HG03025 (cell line): ENCODE measurements around the gene RBM3.

Source experiments
- ATAC-seq: cut with Tn5 transposase; IDR thresholded peaks from one replicate; pipeline ENCODE4 v1.9.1; 2021; ENCODE audit warnings: mild to moderate bottlenecking, moderate library complexity; ENCODE audit not compliant: unreplicated experiment, low FRiP score

RBM3 gene

DNA sequence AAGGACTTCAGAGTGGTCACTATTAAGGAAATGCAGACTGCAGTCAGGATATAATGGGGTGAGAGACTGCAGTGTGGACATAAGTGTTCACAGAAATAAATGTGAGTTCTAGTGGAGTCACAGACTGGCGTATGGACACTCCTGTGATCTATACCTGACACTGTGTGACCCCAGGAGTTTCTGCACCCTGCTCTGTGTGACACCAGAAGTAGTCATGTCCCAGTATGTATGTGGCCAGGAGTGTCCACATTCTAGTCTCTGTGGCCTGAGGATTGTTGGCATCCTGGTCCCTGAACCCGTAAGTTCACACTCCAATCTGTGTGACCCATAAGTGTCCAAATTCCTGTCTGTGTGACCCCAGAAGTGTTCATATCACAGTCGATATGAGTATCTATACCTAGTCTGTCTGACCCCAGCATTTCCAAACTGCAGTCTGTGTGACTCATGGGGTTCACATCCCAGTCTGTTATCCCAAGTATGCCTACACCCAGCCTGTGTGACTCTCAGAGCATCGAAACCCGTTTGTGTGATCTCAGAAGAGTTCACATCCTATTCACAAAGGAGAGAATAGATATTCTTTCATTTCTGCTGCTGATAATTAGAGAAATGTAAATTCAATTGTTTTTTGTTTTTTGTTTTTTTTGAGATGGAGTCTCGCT lies 39.3 kb downstream of the RBM3 start:
- no peak for ATAC-seq

- ATAC-seq = no peak
Measured at GRCh38 chrX:48616576-48616975, 42.3 kb downstream of the RBM3 start.

DNA sequence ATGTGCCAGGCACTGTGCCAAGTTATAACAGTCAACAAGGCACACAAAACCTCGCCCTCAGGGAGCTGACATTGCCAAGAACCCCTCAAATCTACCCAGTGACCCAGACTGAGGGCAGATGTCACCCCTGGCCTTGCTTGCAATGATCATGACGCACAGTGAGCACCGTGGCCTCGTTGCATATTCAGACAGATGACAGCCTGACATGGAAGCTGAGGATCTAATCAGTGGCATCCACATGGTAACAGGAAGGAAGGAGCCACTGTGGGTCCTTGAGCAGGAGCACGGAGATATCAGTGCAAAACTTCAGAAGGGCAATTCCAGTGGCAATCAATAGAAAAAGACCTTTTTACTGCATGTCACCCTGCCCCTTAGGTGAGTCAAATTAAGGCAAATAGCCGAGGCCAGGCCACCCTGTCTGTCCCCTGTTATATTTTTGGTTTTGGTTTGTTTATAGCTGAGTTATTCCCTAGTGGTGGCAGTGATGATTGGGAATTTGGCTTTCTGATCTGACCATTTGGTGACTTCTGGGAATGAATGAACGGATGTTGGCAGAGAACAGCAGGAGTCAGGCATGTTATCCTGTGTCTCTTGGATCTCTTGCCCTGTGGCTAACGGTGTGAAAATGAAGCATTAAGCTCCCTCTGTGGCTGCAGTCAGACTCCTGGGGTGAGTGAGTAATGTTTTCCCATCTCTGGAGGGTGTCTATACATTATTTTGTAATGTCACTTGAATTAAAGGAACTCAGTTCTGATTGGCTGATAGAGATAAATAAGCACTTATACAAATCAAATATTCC lies 43.5 kb downstream of the RBM3 start:
- no peak for ATAC-seq

GRCh38 chrX:48626401-48627298 lies 52.4 kb downstream of the RBM3 start:
- no peak for ATAC-seq
